ENCODE data around the gene PRKG1.

PRKG1 gene

DNA sequence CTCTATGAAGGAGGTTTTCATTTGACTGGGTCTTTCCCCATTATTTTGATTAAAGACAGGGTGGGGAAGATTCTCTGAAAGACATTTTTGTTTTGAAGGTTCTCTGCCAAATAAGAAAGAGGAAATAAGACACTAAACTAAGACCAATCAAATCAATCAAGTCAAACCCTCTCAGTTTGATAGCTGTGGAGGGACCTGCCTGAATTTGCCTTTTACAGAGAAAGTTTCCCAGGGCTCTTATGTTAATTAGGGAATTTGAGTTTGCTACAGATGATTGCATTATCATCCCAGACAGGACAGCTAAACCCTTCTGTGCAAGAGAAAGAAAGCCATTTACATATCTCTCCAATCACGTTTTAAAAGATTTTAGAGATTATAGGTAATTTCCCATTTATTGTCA is 545.1 kb downstream of the PRKG1 start:
- no peak for DNase-seq

DNA sequence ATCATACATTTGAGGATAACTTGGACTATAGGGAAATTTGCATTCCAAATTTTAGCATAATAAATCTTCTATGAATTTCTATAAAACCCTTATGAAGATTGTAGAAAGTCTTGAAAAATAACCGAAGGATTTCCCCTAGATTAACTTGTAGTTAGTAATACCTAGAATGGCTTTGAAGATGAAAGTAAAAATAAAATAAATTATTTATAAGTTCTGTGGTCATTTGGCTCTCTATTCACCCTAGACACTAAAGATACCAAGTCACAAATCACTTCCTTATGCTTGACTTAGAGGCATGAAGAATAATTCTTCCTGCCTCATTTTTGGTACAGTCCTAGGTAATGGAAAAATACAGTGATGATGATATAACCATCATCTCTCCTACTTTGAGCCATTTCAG is 545.8 kb downstream of the PRKG1 start:
- DNase-seq = no peak

- no peak for DNase-seq
Measured at GRCh38 chr10:51624013-51624412, 549.7 kb downstream of the PRKG1 start.

DNA sequence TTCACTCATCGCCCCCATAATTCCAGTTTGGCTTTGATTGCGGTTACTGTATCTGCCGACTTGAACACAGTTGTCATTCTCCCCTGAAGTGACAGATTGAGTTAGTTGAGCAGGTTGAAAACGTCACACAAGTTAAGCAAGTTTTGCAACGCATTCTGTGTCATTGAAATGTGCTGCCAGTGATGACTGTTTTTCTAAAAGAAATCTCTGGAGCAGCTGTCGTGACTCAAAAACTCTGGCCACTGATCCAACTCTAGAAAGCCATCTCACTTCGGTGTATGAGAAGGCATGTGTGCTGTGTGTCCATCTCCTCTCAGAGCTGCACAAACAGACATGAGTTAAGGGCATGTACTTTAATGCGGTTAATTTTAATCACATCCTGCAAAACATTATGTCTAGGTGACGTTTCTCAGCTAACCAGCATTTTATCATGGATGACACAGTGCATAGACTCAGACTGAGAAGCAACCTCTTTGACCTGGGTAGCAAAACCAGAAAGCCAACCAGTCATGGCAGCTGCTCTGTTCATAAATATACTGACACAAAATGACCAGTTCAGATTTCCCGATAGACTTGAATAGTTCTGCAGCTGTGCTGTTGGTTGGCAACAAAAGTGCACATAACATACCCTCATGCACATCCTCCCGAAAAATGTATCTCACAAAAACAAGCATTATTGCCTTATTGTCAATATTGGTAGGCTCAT is 555.8 kb downstream of the PRKG1 start:
- no peak for DNase-seq

- no peak for DNase-seq
Measured at GRCh38 chr10:51630640-51631005, 556.3 kb downstream of the PRKG1 start.

GRCh38 chr10:51635436-51635835 is 561.1 kb downstream of the PRKG1 start:
- no peak for DNase-seq

DNA sequence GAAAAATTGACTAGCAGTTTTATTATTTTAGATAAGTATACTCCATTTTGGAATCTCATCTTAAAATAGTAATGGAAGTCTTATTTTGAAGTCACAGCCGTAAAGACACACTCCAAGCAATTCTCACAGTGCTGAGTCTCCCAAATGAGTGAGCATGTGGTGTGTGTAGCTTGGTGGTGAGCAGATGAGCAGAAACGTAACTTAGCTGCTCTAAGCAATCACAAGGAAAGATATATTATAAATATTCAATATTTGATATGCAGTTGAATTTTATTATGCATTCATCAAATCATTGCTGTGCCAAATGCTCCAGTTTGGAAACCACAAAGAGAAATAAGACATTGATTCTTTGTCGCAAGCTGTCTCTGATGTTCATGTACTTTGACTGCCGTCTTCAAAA is 563.9 kb downstream of the PRKG1 start:
- no peak for DNase-seq

DNA sequence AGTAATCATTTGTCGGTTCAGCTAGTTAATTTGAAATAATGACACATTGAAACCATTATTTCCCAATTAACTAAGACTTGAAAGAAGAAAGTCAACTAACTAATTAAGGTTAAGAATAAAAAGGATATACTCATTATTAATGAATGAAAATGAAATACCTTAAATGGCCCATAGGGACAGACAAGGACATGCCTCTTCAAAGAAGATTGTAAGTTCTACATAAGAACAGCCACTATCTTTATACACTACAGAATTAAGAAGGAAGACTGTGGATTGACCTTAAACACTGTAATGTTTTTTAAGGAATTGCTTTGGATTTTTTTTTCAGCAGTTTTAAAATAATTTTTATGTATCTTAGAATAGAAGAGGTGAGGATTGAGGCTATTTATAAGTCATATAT is 564.5 kb downstream of the PRKG1 start:
- no peak for DNase-seq

- DNase-seq = no peak
Measured at GRCh38 chr10:51640120-51640819, 566.0 kb downstream of the PRKG1 start.

DNA sequence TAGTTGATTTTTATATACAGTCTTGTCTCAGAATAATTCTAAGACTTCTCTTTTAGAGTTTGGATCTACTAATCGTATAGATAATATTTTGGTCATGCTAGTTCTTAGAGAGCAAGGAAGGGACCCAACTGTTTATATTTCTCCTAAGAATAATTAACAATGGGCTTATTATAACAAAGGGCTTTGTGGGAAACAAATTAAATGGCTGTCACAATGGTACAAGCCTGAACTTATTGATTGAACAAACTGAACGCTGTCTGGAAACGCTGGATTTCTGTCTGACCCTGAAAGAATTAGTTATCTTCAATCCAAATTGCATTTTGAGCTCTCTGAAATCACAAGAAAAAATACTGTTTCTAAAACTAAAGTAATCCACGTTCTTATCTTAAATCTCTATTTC is 568.3 kb downstream of the PRKG1 start:
- no peak for DNase-seq

DNA sequence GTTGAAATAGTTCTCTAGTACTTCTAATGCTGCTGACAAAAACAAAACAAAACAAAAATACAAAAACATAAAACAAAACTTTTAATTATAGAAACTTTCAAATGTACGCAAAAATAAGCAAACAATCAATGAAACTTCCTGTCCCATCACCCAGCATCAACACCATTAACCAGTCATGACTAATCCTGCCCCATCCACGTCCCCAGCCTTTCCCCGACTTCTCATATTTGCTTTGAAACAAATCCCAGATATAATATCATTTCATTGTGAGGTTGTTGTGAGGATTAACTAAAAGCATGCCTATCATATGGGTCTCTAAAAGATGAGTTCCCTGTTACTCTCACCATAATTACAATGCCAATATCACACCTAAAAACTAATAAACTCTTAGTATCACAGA is 569.4 kb downstream of the PRKG1 start:
- no peak for DNase-seq

GRCh38 chr10:51649064-51649463 is 574.8 kb downstream of the PRKG1 start:
- DNase-seq = no peak

GRCh38 chr10:51651063-51651462 is 576.8 kb downstream of the PRKG1 start:
- DNase-seq = no peak

DNA sequence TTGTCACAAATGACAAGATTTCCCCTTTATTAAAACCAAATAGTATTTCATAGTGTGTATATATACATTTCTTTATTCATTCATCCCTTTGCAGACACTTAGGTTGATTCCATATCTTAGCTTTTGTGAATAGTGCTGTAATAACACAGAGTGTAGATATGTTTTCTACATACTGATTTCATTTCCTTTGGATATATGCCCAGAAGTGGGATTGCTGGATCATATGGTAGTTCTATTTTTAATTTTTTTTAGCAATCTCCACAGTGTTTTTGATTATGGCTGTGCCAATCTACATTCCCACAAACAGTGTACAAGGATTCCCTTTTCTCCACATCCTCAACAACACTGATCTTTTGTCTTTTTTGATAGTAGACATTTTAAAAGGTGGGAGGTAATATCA is 578.7 kb downstream of the PRKG1 start:
- DNase-seq = no peak

DNA sequence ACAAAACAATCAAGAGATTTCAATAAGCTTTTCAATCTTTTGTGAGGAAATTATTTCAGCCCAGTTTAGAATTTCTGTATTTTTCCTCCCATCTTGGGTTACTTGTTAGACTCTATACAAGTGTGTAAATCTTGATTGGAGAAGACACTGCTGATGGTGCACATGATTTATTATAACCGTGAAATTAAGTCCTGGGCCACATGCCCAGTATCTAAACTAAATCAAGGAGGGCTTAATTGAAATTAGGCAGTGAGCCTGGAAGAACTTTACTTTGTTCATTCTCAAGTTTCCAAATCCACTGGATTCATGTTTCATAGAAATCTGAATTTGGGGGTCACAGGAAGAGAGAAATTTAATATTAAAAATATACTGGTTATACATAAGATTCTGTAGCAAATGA is 580.6 kb downstream of the PRKG1 start:
- no peak for DNase-seq

DNA sequence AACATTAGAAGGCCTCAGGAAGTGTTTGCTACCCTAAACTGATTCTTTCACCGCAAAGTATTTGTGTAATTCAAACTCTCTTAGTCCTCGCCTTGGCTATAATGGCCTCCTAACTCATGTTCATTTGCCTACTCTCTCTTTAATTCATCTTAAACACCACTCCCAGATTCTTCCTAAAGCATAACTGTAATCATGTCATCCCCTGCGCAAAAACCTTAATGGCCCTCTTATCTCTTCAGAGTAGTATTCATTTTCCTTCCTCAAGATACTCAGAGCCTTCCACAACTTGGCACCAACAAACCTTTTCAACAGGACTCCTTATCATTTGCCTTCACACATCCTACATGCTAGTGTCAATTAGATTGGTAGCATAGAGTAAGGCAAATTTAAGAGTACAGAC is 582.2 kb downstream of the PRKG1 start:
- DNase-seq = no peak

- no peak for DNase-seq
Measured at GRCh38 chr10:51658000-51658399, 583.7 kb downstream of the PRKG1 start.

- DNase-seq = no peak
Measured at GRCh38 chr10:51659344-51659743, 585.1 kb downstream of the PRKG1 start.

- DNase-seq = no peak
Measured at GRCh38 chr10:51663086-51663485, 588.8 kb downstream of the PRKG1 start.

DNA sequence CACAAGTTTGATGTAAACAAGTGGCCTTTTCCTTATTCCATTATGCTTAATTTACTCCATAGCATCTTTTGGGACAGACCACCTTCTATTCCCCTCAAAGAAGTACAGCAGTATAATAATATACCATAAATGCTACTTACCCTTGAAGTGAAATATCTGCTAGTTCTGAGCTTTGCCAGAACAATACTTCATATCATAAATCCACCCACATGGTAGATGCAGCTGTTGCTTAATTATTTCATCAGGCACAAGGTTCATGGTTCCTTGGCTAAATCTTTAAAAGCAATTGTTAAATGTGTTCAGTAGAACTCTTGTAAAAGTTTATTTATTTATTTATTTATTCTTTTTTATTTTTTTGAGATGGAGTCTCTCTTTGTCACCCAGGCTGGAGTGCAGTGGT is 592.2 kb downstream of the PRKG1 start:
- no peak for DNase-seq

- DNase-seq = no peak
Measured at GRCh38 chr10:51667678-51668335, 593.5 kb downstream of the PRKG1 start.

GRCh38 chr10:51668336-51668689 is 594.0 kb downstream of the PRKG1 start:
- no peak for DNase-seq

DNA sequence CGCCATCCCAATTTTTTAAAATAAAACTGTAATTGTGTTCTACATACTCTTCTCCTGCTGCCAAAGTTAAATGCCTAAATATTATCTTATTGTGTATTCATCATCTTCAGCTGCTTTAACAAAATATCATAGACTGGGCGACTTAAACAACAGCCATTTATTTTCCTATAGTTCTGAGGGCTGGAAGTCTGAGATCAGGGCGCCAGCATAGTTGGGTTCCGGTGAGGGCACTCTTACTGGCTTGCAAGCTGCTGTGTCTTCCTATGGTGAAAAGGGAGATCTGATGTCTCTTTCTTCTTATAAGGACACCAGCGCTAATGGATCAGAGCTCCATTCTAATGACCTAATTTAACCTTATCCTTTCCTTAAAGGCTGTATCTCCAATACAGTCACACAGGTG is 594.8 kb downstream of the PRKG1 start:
- no peak for DNase-seq

DNA sequence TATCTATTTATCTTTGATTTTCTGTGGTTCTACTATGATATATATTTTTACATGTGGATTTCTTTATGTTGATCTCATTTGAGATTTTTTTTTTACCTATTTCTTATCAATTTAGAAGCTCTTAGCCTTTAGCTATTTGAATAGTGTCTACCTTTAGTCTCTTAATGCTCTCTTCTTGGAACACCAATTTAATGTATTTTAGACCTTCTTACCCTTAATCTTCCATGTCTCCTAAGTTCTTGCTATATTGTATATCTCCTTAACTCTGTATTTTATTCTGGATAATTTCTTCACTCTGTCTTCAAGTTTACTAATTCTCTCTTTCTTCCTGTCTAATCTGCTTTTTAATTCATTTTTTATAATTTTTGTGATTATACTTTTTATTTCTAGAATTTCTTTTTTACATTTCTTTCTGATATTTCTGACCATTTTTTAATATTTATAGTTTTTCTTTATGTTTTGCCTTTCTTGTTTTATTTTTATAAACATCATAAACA is 597.8 kb downstream of the PRKG1 start:
- DNase-seq = no peak
